ENCODE data around the gene HOXB9. TPM values are rescaled to one million over a fixed set of nuclear protein-coding genes. Genes with fewer than 3 reads are reported as not detected.

HOXB9 gene
- total and polyA plus RNA-seq, 9 of the 15 experiments (the other 6 are each of a cell fraction or from before 2014, with no cell fraction given) = 3.1 to 196 (median 77.6) TPM

- TF ChIP-seq CBX8 (IDR thresholded peaks at IDR 0.05; ENCODE audit: borderline replicate concordance, extremely low read depth, low read depth, low read length, poor library complexity, severe bottlenecking) (no peak), NFIC (IDR thresholded peaks at IDR 0.05) (peak; percentile 71), KDM4B (IDR thresholded peaks at IDR 0.05; ENCODE audit: borderline replicate concordance in 2 of 2, low read depth in 1 of 2) (peak in 1 of 2 experiments; percentile 42; a peak in 1 of 4 replicates), CCNT2 (IDR thresholded peaks at IDR 0.05; ENCODE audit: borderline replicate concordance, extremely low read depth, insufficient read length, low read depth, low read length) (peak; percentile 31), ZNF212 (CRISPR knock-in tag; IDR thresholded peaks at IDR 0.05) (no peak), U2AF1 (optimal IDR thresholded peaks at IDR 0.05; ENCODE audit: low read depth, low read length) (peak; percentile 21), GABPB1 (CRISPR knock-in tag; IDR thresholded peaks at IDR 0.05) (peak; percentile 30; the same call in 1 of the 2 replicates), PATZ1 (CRISPR knock-in tag; IDR thresholded peaks at IDR 0.05; ENCODE audit: borderline replicate concordance) (no peak), HEY1 (CRISPR knock-in tag; IDR thresholded peaks at IDR 0.05; ENCODE audit: borderline replicate concordance) (no peak), SMAD3 (CRISPR knock-in tag; conservative IDR thresholded peaks at IDR 0.05) (no peak), NFRKB (IDR thresholded peaks at IDR 0.05; ENCODE audit: low read depth) (0 out of 2 replicates have a peak, but pooled peaks have one; percentile 50), POLR3A (IDR thresholded peaks at IDR 0.05; ENCODE audit: borderline replicate concordance, extremely low read depth, insufficient read depth, insufficient read length) (no peak), NONO (IDR thresholded peaks at IDR 0.05; ENCODE audit: low read depth in 2 of 2, low read length in 1 of 2) (no peak), ZNF253 (CRISPR knock-in tag; conservative IDR thresholded peaks at IDR 0.05) (no peak), ZBTB33 (CRISPR knock-in tag; IDR thresholded peaks at IDR 0.05) (peak; percentile 74; the same call in 1 of the 2 replicates), PYGO2 (tag; IDR thresholded peaks at IDR 0.05) (no peak), SP2 (IDR thresholded peaks at IDR 0.05; ENCODE audit: extremely low read depth, low read depth, low read length, poor library complexity, severe bottlenecking) (no peak), NFXL1 (CRISPR knock-in tag; IDR thresholded peaks at IDR 0.05) (no peak), UBTF (IDR thresholded peaks at IDR 0.05; ENCODE audit: borderline replicate concordance in 1 of 2, low read depth in 2 of 2, low read length in 2 of 2) (0 out of 4 replicates have a peak, but pooled peaks of 1 of the 2 experiments have one; percentile 18)
These were observed 15.6 kb downstream of the HOXB9 start, which contains the start of gene HOXB7 (continued) for GRCh38 chr17:48610282-48611211.

Measured in K562 (cell line).